ENCODE results near the gene OSBPL2. TPM values are rescaled to one million over a fixed set of nuclear protein-coding genes. Genes with fewer than 3 reads are reported as not detected.

OSBPL2 gene
- total RNA-seq, 1 donor from 2014 or later, result 55.3 TPM

- Histone ChIP-seq H3K27ac (replicated peaks) (no peak overlapping the region), H3K4me1 (peaks cover 9% of the 10 kb centered on the region), H3K4me3 (no peak overlapping the region), H3K27me3 (ENCODE audit: low read depth) (no peaks in the 10 kb centered on the region), H3K9me3 (replicated peaks) (no peaks in the 10 kb centered on the region), H3K36me3 (peaks cover 94% of the 10 kb centered on the region)
- intact Hi-C loops (cut with micrococcal nuclease), result no loop called here
- no peak for TF ChIP-seq CTCF (IDR thresholded peaks at IDR 0.05; ENCODE audit: borderline replicate concordance)
- no peak for DNase-seq
These were observed 72.8 kb downstream of the OSBPL2 start for GRCh38 chr20:62311150-62311549.

- intact Hi-C loops (cut with micrococcal nuclease), result no loop called here
These were observed 73.7 kb downstream of the OSBPL2 start for GRCh38 chr20:62311832-62312661.

GRCh38 chr20:62312662-62312977, 74.3 kb downstream of the OSBPL2 start:
- H3K27ac ChIP-seq (replicated peaks), result no peak overlapping the region
- H3K36me3 ChIP-seq, result peaks cover 94% of the 10 kb centered on the region

More at GRCh38 chr20:62311832-62312661, 73.7 kb downstream of the OSBPL2 start:
- Histone ChIP-seq H3K27me3 (ENCODE audit: low read depth) (no peaks in the 10 kb centered on the region), H3K27ac (replicated peaks) (no peak overlapping the region), H3K9me3 (replicated peaks) (no peaks in the 10 kb centered on the region), H3K4me1 (peaks cover 4% of the 10 kb centered on the region), H3K36me3 (peaks cover 94% of the 10 kb centered on the region), H3K4me3 (no peak overlapping the region)
- TF ChIP-seq CTCF (IDR thresholded peaks at IDR 0.05; ENCODE audit: borderline replicate concordance), result no peak
- no peak for DNase-seq

GRCh38 chr20:62313021-62313420, 74.7 kb downstream of the OSBPL2 start:
- intact Hi-C loops (cut with micrococcal nuclease), result no loop called here
- no peaks in the 10 kb centered on the region for H3K27me3 ChIP-seq (ENCODE audit: low read depth)
- no peak for TF ChIP-seq CTCF (IDR thresholded peaks at IDR 0.05; ENCODE audit: borderline replicate concordance)
- no peak overlapping the region for H3K4me3 ChIP-seq
- H3K36me3 ChIP-seq, result peaks cover 90% of the 10 kb centered on the region
- no peak overlapping the region for H3K27ac ChIP-seq (replicated peaks)
- no peak for DNase-seq
- H3K9me3 ChIP-seq (replicated peaks), result no peaks in the 10 kb centered on the region
- peaks cover 3% of the 10 kb centered on the region for H3K4me1 ChIP-seq

More at GRCh38 chr20:62312662-62312977, 74.3 kb downstream of the OSBPL2 start:
- Histone ChIP-seq H3K9me3 (replicated peaks) (no peaks in the 10 kb centered on the region), H3K4me1 (peaks cover 6% of the 10 kb centered on the region), H3K4me3 (no peak overlapping the region), H3K27me3 (ENCODE audit: low read depth) (no peaks in the 10 kb centered on the region)
- intact Hi-C loops (cut with micrococcal nuclease), result no loop called here
- no peak for DNase-seq
- no peak for TF ChIP-seq CTCF (IDR thresholded peaks at IDR 0.05; ENCODE audit: borderline replicate concordance)

GRCh38 chr20:62313460-62314338, 75.4 kb downstream of the OSBPL2 start:
- intact Hi-C loops (cut with micrococcal nuclease), result no loop called here
- no peak for DNase-seq
- Histone ChIP-seq H3K4me3 (no peak overlapping the region), H3K27ac (replicated peaks) (no peak overlapping the region), H3K27me3 (ENCODE audit: low read depth) (no peaks in the 10 kb centered on the region), H3K9me3 (replicated peaks) (no peaks in the 10 kb centered on the region), H3K36me3 (peaks cover 87% of the 10 kb centered on the region), H3K4me1 (peaks cover 3% of the 10 kb centered on the region)
- TF ChIP-seq CTCF (IDR thresholded peaks at IDR 0.05; ENCODE audit: borderline replicate concordance), result no peak

All from left ventricle myocardium inferior (tissue), 1 donor.